ENCODE measurements around the gene POR.

Gene POR

GRCh38 chr7:75878312-75878768 lies 36.6 kb upstream of the POR start:
- H3K79me2 ChIP-seq (ENCODE audit: low read length), result peaks cover 14% of the 10 kb centered on the region
- TF ChIP-seq CTCF (IDR thresholded peaks at IDR 0.05; ENCODE audit: low read depth, low read length), result no peak
- no peak for TF ChIP-seq EZH2phosphoT487 (IDR thresholded peaks at IDR 0.05; ENCODE audit: low read depth)
- H3K4me1 ChIP-seq (ENCODE audit: low read length), result peaks cover 13% of the 10 kb centered on the region
- peak overlapping the region; percentile 62 for H3K9ac ChIP-seq (ENCODE audit: low read length)
- H3K27ac ChIP-seq (ENCODE audit: low read length), result peak overlapping the region; percentile 20; the same call in 1 of the 2 replicates
- peak overlapping the region; percentile 72 for H3K4me2 ChIP-seq (ENCODE audit: low read length)
- H4K20me1 ChIP-seq (ENCODE audit: insufficient read depth, low read length), result no peaks in the 10 kb centered on the region
- H3K4me3 ChIP-seq (ENCODE audit: low read length), result peak overlapping the region; percentile 91
- no peaks in the 10 kb centered on the region for H3K27me3 ChIP-seq (ENCODE audit: low read depth, low read length)
- H3K36me3 ChIP-seq (replicated peaks; ENCODE audit: low read depth, low read length), result peaks cover 16% of the 10 kb centered on the region
- peak overlapping the region; percentile 87 for H2AFZ ChIP-seq (ENCODE audit: low read depth, low read length)
- H3K9me3 ChIP-seq (ENCODE audit: insufficient read depth, low read length), result no peaks in the 10 kb centered on the region

DNA sequence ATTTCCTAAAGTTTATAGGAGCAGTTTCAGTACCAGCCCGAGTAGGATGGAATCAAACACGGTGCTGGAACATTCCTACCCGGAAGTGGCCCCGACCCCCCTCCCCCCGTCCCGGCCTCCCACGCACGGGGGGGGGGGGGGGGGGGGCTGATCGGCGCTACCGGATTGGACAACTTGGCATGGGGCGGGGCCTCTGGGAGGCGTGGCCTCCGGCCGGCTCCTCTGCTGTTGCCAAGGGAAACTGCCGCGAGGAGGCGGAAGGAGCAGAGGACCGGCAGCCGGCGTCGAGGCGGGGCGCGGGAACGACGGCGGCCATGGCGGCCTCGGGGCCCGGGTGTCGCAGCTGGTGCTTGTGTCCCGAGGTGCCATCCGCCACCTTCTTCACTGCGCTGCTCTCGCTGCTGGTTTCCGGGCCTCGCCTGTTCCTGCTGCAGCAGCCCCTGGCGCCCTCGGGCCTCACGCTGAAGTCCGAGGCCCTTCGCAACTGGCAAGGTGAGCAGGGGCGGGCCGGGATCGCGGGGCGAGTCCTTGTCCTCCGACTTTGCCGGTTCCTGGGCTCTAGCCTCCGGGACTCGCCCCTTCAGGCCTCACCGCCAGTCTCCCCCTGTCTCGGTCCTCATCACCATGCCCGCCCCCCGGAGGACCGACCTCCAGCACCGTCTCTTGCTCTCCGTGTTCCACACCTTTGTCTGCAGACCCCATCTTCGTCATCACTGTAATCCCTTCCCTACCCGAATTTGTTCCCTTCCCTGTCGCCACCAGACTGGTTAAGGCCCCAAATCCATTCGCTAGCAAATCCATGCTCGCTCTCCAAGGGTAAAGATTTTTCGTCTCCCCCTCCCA lies 36.0 kb upstream of the POR start, which contains the start of gene RHBDD2:
RHBDD2 (plus strand) TSS at position 266 of the 843 bp plus-strand sequence; CDS start at position 315, 49 bp downstream.
- Histone ChIP-seq H3K27ac (ENCODE audit: low read length) (peak within 1 kb of the TSS; percentile 24; the same call in 1 of the 2 replicates), H3K9ac (ENCODE audit: low read length) (peak within 1 kb of the TSS; percentile 86), H3K79me2 (ENCODE audit: low read length) (peaks cover 14% of the 10 kb centered on the region), H4K20me1 (ENCODE audit: insufficient read depth, low read length) (no peaks in the 10 kb centered on the region), H2AFZ (ENCODE audit: low read depth, low read length) (peak within 1 kb of the TSS; percentile 95), H3K4me3 (ENCODE audit: low read length) (peak within 1 kb of the TSS; percentile 91), H3K4me2 (ENCODE audit: low read length) (peak within 1 kb of the TSS; percentile 93), H3K9me3 (ENCODE audit: insufficient read depth, low read length) (no peaks in the 10 kb centered on the region), H3K36me3 (replicated peaks; ENCODE audit: low read depth, low read length) (peaks cover 16% of the 10 kb centered on the region), H3K27me3 (ENCODE audit: low read depth, low read length) (no peaks in the 10 kb centered on the region), H3K4me1 (ENCODE audit: low read length) (peaks cover 13% of the 10 kb centered on the region)
- TF ChIP-seq EZH2phosphoT487 (IDR thresholded peaks at IDR 0.05; ENCODE audit: low read depth), result no peak
- no peak for TF ChIP-seq CTCF (IDR thresholded peaks at IDR 0.05; ENCODE audit: low read depth, low read length)

GRCh38 chr7:75879771-75880184 lies 35.2 kb upstream of the POR start:
- peak overlapping the region; percentile 86 for H3K9ac ChIP-seq (ENCODE audit: low read length)
- H2AFZ ChIP-seq (ENCODE audit: low read depth, low read length), result peak overlapping the region; percentile 95; the same call in 1 of the 2 replicates
- peaks cover 13% of the 10 kb centered on the region for H3K4me1 ChIP-seq (ENCODE audit: low read length)

More at GRCh38 chr7:75879771-75880184, 35.2 kb upstream of the POR start:
- H3K27ac ChIP-seq (ENCODE audit: low read length), result no peak overlapping the region
- peaks cover 19% of the 10 kb centered on the region for H3K36me3 ChIP-seq (replicated peaks; ENCODE audit: low read depth, low read length)
- H4K20me1 ChIP-seq (ENCODE audit: insufficient read depth, low read length), result no peaks in the 10 kb centered on the region
- H3K4me2 ChIP-seq (ENCODE audit: low read length), result peak overlapping the region; percentile 93
- peak overlapping the region; percentile 91 for H3K4me3 ChIP-seq (ENCODE audit: low read length)
- no peaks in the 10 kb centered on the region for H3K27me3 ChIP-seq (ENCODE audit: low read depth, low read length)
- H3K9me3 ChIP-seq (ENCODE audit: insufficient read depth, low read length), result no peaks in the 10 kb centered on the region
- peaks cover 14% of the 10 kb centered on the region for H3K79me2 ChIP-seq (ENCODE audit: low read length)
- TF ChIP-seq CTCF (IDR thresholded peaks at IDR 0.05; ENCODE audit: low read depth, low read length), result no peak
- no peak for TF ChIP-seq EZH2phosphoT487 (IDR thresholded peaks at IDR 0.05; ENCODE audit: low read depth)
